ENCODE data around the gene ATP5PB.

- TF ChIP-seq CTCF (IDR thresholded peaks at IDR 0.05; ENCODE audit: borderline replicate concordance, extremely low read depth, low read length, poor library complexity, severe bottlenecking) (no peak), EZH2 (IDR thresholded peaks at IDR 0.05; ENCODE audit: borderline replicate concordance, low read depth, low read length, severe bottlenecking) (no peak)
Observed at GRCh38 chr1:111415461-111415860, 33.8 kb upstream of the ATP5PB start.
